ENCODE measurements around the gene DLG2. TPM values are rescaled to one million over a fixed set of nuclear protein-coding genes. Genes with fewer than 3 reads are reported as not detected.

DLG2 gene
- total and polyA plus RNA-seq, 2 donors (not counting 3 experiments of a cell fraction or from before 2014, with no cell fraction given), result 0.15 to 1.1 TPM

- ChIA-PET POLR2A (no interaction called here), CTCF (no interaction called here)
- H2AFZ ChIP-seq (ENCODE audit: low read depth, low read length), result no peak overlapping the region
- H3K27me3 ChIP-seq (ENCODE audit: control insufficient read depth in 2 of 2, insufficient read depth in 2 of 2, low read length in 2 of 2), result no peaks in the 10 kb centered on the region
- H3K4me1 ChIP-seq (ENCODE audit: control insufficient read depth, extremely low read depth, insufficient read depth, low read length), result no peaks in the 10 kb centered on the region
- H3K27ac ChIP-seq (ENCODE audit: insufficient read depth, low read depth, low read length), result no peak overlapping the region
- DNase-seq (ENCODE audit: low read depth, low spot score) (no peak), FAIRE-seq (no peak)
- dilution Hi-C loops (cut with MboI; ENCODE audit: extremely low pct_ligation_motif_present, low sequenced_read_pairs) (no loop called here), intact Hi-C loops (cut with micrococcal nuclease) (no loop called here)
- no peak overlapping the region for H3K4me3 ChIP-seq (replicated peaks in 1 of 3; ENCODE audit: insufficient read depth in 1 of 3, low read depth in 1 of 3, low read length in 3 of 3)
- no TSS peak for BruUV-seq (replicated peaks)
- H3K9me3 ChIP-seq (replicated peaks; ENCODE audit: control insufficient read depth, insufficient read depth, low read length), result no peaks in the 10 kb centered on the region
- H3K79me2 ChIP-seq (ENCODE audit: control insufficient read depth, insufficient read depth, low read length), result no peaks in the 10 kb centered on the region
- no peak overlapping the region for H3K9ac ChIP-seq (replicated peaks; ENCODE audit: extremely low read depth, insufficient read depth, low read length)
- H4K20me1 ChIP-seq (replicated peaks; ENCODE audit: control insufficient read depth, extremely low read depth, insufficient read depth, low read length), result no peaks in the 10 kb centered on the region
- H3K4me2 ChIP-seq (ENCODE audit: insufficient read depth, low read length), result no peak overlapping the region
- H3K36me3 ChIP-seq (ENCODE audit: control insufficient read depth in 2 of 2, extremely low read depth in 1 of 2, insufficient read depth in 2 of 2, low read length in 2 of 2), result no peaks in the 10 kb centered on the region
- no peaks in the 10 kb centered on the region for H3K9me1 ChIP-seq (replicated peaks; ENCODE audit: control insufficient read depth, extremely low read depth, insufficient read depth, low read length)
- TF ChIP-seq MYC (IDR thresholded peaks at IDR 0.05; ENCODE audit: low read depth, low read length), result no peak
These were observed 1971.2 kb downstream of the DLG2 start for GRCh38 chr11:83655976-83656375.

- no peak overlapping the region for H3K9ac ChIP-seq (replicated peaks; ENCODE audit: extremely low read depth, insufficient read depth, low read length)
- H3K27ac ChIP-seq (ENCODE audit: insufficient read depth, low read depth, low read length), result no peak overlapping the region
- intact Hi-C loops (cut with micrococcal nuclease), result no loop called here
- no peaks in the 10 kb centered on the region for H3K9me1 ChIP-seq (replicated peaks; ENCODE audit: control insufficient read depth, extremely low read depth, insufficient read depth, low read length)
- H2AFZ ChIP-seq (ENCODE audit: low read depth, low read length), result no peak overlapping the region
- no peaks in the 10 kb centered on the region for H3K36me3 ChIP-seq (ENCODE audit: control insufficient read depth in 2 of 2, extremely low read depth in 1 of 2, insufficient read depth in 2 of 2, low read length in 2 of 2)
- no TSS peak for BruUV-seq (replicated peaks)
- no peak for TF ChIP-seq EZH2 (IDR thresholded peaks at IDR 0.05; ENCODE audit: borderline replicate concordance, low read depth, low read length, severe bottlenecking)
- no peak for TF ChIP-seq MYC (IDR thresholded peaks at IDR 0.05; ENCODE audit: low read depth, low read length)
- TF ChIP-seq POLR2AphosphoS5 (IDR thresholded peaks at IDR 0.05; ENCODE audit: insufficient read depth, low read depth, low read length), result no peak
- TF ChIP-seq MAX (IDR thresholded peaks at IDR 0.05; ENCODE audit: insufficient read depth, insufficient read length), result no peak
- no peak for TF ChIP-seq JUN (IDR thresholded peaks at IDR 0.05; ENCODE audit: borderline replicate concordance, insufficient read depth, insufficient read length, low read depth)
- no peak for TF ChIP-seq FOS (IDR thresholded peaks at IDR 0.05; ENCODE audit: borderline replicate concordance, insufficient read depth, low read length)
- TF ChIP-seq POLR2A (IDR thresholded peaks at IDR 0.05; ENCODE audit: low read depth, low read length), result no peak
- no peak for TF ChIP-seq CTCF (IDR thresholded peaks at IDR 0.05; ENCODE audit: extremely low read depth in 1 of 2, insufficient read depth in 1 of 2, low read depth in 1 of 2, low read length in 2 of 2)
- TF ChIP-seq GATA2 (IDR thresholded peaks at IDR 0.05; ENCODE audit: insufficient read depth, insufficient read length, low read depth, low read length), result no peak
- DNase-seq (ENCODE audit: low read depth, low spot score) (no peak), FAIRE-seq (no peak)
- no peaks in the 10 kb centered on the region for H3K79me2 ChIP-seq (ENCODE audit: control insufficient read depth, insufficient read depth, low read length)
- dilution Hi-C loops (cut with MboI; ENCODE audit: extremely low pct_ligation_motif_present, low sequenced_read_pairs), result no loop called here
- H3K27me3 ChIP-seq (ENCODE audit: control insufficient read depth in 2 of 2, insufficient read depth in 2 of 2, low read length in 2 of 2), result no peaks in the 10 kb centered on the region
- ChIA-PET CTCF (no interaction called here), POLR2A (no interaction called here)
- no peak overlapping the region for H3K4me2 ChIP-seq (ENCODE audit: insufficient read depth, low read length)
- H4K20me1 ChIP-seq (replicated peaks; ENCODE audit: control insufficient read depth, extremely low read depth, insufficient read depth, low read length), result no peaks in the 10 kb centered on the region
- H3K4me1 ChIP-seq (ENCODE audit: control insufficient read depth, extremely low read depth, insufficient read depth, low read length), result no peaks in the 10 kb centered on the region
- no peak overlapping the region for H3K4me3 ChIP-seq (replicated peaks in 1 of 3; ENCODE audit: insufficient read depth in 1 of 3, low read depth in 1 of 3, low read length in 3 of 3)
- no peaks in the 10 kb centered on the region for H3K9me3 ChIP-seq (replicated peaks; ENCODE audit: control insufficient read depth, insufficient read depth, low read length)
These were observed 1977.7 kb downstream of the DLG2 start for GRCh38 chr11:83649528-83649855.
